IPS-NIHi7 (cell line): ENCODE data around the gene KMT5B.
A peak's percentile ranks its signal among the peaks of the same experiment; 100 is the strongest.

Experiments
- DNase-seq: peaks from one replicate; pipeline ENCODE4 v3.0.0; 2012; ENCODE audit warnings: mixed read lengths; ENCODE audit errors: extremely low spot score

Gene KMT5B

GRCh38 chr11:68146010-68146540 lies 67.0 kb downstream of the KMT5B start:
- DNase-seq, result no peak

- DNase-seq, result no peak
Measured at GRCh38 chr11:68145120-68145866, 67.8 kb downstream of the KMT5B start.

- DNase-seq, result no peak
Measured at GRCh38 chr11:68143310-68143689, 69.8 kb downstream of the KMT5B start.

- no peak for DNase-seq
Measured at GRCh38 chr11:68142441-68143309, 70.4 kb downstream of the KMT5B start.

GRCh38 chr11:68142028-68142412 lies 71.1 kb downstream of the KMT5B start:
- DNase-seq, result no peak

- DNase-seq, result no peak
Measured at GRCh38 chr11:68141246-68142027, 71.7 kb downstream of the KMT5B start.

- no peak for DNase-seq
Measured at GRCh38 chr11:68140496-68141245, 72.4 kb downstream of the KMT5B start.

- no peak for DNase-seq
Measured at GRCh38 chr11:68138237-68138636, 74.9 kb downstream of the KMT5B start.

GRCh38 chr11:68137833-68138232 lies 75.3 kb downstream of the KMT5B start:
- DNase-seq, result no peak

GRCh38 chr11:68136866-68137265 lies 76.2 kb downstream of the KMT5B start:
- no peak for DNase-seq

- DNase-seq, result no peak
Measured at GRCh38 chr11:68135161-68135560, 77.9 kb downstream of the KMT5B start.

- no peak for DNase-seq
Measured at GRCh38 chr11:68133761-68134160, 79.3 kb downstream of the KMT5B start.

GRCh38 chr11:68130121-68130520 lies 83.0 kb downstream of the KMT5B start:
- no peak for DNase-seq

- DNase-seq, result peak; percentile 68
Measured at GRCh38 chr11:68128682-68129327, 84.3 kb downstream of the KMT5B start.

- DNase-seq, result peak; percentile 94
Measured at GRCh38 chr11:68127714-68128681, 85.1 kb downstream of the KMT5B start.

GRCh38 chr11:68125164-68125563 lies 87.9 kb downstream of the KMT5B start:
- no peak for DNase-seq

GRCh38 chr11:68122936-68123539 lies 90.1 kb downstream of the KMT5B start:
- no peak for DNase-seq

GRCh38 chr11:68121067-68121899 lies 91.8 kb downstream of the KMT5B start, which contains the start of gene CHKA:
CHKA (minus strand) TSS chr11:68121388; CDS start chr11:68121177, 211 bp downstream.
- DNase-seq, result peak; percentile 98
